NCI-H1048 (cell line): ENCODE measurements around the gene DAP3.
"Not testable (repeated sequence)": the region's sequence is repeated elsewhere in the genome, so short reads cannot be mapped to it uniquely, and the experiment has no call there.

ENCODE experiments used
- DNase-seq: peaks from one replicate; lab custom pipeline; 2025; lab: John Stamatoyannopoulos, UW

DAP3 gene

DNA sequence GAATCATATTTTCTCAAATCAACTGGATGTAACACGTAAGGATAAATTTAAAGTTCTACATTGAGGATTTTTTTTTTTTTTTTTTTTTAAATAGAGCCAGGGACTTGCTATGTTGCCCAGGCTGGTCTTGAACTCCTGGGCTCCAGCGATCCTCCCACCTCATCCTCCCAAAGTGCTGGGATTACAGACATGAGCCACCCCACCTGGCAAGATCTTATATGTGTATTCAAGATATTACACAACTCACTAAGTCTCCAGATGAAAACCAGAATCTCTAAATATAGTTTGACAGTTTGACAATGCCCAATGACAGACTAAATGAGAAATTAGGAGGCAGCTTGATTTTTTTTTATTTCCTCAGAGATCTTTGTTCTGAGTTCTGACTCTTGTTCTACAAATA is 7.1 kb upstream of the DAP3 start:
- DNase-seq = no peak

DNA sequence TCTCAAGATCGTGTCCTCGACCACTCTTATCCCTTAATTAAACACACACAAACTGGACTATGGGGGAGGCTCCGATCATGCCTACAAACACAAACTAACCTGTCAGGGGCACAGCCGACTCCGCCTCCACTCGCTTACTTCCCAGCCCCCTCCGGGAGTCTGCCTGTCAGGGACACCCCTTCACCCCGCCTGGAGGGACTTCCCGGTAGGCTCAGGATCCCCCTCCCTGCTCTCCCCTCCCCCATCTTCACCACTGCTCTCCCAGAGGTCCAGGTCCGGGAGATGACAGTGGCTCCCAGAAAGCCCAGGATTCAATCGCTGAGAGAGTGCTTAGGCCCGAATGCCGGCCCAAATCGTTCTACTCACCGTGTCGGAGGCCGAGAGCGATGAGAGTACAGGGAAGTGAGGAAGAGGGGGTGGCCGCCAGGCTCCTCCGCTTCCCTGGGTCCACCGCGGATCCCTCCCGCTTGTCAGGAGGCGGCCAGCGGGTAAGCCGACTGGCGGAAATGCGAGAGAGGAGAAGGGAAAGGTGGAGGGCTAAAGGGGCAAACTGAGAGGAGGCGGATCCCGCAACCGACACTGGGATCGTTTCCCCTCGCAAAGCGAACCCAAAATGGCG is 1.1 kb upstream of the DAP3 start:
- DNase-seq = not testable (repeated sequence)

DNA sequence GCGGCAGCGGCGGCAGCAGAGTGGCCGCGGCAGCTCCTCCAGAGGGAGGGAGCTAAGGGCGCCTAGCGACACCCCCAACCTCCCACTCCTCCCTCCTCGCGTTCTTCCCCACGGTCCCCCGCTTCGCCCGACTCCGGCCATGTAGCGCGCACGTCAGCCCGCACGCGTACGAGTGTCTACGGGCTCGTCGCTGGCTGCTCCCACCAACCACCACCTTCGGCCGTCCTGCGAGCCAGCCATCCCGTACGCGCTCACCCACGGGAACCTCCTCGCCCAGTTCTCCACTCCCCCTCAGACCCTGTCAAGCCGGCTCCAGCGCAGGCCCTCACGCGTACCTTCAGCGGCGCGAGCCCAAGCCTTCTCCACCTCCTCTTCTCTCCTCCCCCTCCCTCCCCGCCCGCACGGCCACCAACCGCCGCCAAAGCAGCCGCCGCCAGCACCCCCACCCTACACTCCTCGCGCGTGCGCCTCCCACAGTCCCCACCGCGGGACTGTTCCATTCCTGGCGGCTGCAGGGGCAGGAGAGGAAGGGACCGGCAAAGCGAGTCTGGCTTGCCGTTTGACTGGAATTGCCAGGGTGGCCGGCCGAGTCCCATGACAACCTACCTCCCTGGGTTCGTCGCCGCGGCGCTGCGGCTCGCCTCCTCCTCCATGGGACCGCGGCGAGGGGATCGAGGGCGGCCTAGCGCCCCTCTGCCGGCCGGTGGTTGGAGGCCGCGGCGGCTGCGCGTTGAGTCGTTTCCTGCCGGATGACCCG is 389 bp upstream of the DAP3 start, which contains the start of gene YY1AP1:
TSS of gene YY1AP1 (minus strand) at position 451 of the 757 bp plus-strand sequence. CDS start 8,338 bp downstream, outside the sequence.
- DNase-seq = peak; percentile 88

DNA sequence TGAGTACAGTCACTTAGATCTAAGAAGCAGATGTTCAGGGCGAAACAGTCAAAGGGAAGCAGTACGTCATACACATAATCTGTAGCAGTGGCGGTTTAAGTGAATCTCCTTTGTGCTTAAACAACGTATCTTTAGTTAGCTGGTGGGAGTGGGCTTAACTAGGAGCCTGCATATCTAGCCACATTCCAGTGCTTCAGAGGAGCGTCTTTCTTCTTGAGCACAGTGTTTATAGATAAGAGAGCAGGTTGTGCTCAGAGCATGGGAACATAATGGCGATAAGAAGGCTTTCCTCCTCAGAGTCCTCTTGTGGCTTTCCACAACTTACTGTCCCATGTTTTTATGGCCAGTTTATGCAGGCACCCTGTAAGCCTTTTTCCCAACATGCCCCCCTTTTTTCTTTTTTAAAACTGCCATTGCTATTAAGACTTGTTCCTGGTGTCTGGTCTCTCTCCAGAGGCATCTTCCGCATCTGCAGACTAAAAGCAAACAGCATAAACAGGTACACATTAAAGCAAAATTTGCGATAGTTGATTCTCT is 3.2 kb downstream of the DAP3 start:
- DNase-seq = no peak

DNA sequence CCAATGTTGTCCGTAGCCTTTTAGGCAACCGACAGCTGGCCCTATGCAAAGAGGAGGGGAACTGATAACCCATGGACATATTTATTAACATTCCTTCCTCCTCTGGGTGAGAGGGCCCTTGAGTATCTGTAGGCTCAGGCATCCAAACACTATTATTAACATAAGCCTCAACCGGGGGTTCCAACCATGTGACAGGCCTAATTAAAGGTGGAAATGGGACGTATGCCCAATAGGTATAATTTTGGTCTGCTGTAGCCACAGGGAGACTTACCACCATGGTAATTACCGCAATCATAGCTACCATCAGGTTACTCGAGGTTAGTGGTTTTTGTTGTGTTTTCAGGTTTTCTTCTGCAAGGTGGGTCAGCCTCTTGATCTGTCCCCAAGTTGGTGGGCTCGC is 5.3 kb downstream of the DAP3 start:
- DNase-seq = no peak

DNA sequence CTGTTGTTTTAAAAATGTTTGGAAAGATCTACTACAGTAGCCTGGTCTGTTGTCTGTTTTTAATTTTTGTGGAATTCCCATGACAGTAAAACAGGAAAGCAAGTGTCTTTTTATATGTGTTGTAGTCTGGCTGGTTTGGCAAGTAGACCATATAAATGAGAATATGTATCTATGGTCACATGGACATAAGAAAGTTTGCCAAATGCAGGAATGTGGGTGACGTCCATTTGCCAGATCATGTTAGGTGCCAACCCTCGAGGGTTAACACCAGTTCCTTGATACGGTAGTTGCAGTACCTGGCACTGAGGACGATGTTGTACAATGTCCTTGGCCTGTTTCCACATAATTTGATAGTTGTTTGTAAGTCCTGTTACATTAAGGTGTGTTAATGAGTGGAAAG is 6.2 kb downstream of the DAP3 start:
- no peak for DNase-seq

DNA sequence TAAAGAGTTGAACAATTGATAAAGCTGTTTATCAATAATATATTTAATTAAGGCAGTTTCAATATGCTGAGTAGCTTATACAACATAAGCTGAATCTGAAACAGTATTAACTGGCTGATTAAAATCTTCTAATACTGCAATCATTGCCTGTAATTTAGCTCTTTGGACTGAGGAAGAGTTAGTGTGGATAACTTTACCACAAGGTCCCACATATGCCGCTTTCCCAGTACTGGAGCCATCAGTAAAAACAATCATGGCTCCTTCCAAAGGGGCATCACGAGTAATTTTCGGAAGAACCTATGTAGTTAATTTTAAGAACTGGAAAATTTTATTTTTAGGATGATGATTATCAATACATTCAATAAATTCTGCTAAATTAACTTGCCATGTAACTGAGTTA is 6.7 kb downstream of the DAP3 start:
- DNase-seq = no peak

DNA sequence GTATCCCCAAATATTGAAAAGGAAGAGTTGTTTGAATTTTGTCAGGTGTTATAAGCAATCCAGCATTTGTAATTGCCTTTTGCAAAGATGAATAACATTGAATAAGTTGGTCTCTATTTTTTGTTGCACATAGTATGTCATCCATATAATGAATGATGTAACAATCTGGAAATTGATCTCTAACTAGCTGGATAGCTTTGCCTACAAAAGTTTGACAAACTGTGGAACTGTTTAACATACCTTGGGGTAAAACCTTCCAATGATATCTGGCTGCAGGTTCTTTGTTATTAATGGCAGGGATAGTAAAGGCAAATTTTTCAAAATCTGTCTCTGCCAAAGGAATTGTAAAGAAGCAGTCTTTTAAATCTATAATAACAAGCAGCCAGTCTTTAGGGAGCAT is 7.6 kb downstream of the DAP3 start:
- no peak for DNase-seq

DNA sequence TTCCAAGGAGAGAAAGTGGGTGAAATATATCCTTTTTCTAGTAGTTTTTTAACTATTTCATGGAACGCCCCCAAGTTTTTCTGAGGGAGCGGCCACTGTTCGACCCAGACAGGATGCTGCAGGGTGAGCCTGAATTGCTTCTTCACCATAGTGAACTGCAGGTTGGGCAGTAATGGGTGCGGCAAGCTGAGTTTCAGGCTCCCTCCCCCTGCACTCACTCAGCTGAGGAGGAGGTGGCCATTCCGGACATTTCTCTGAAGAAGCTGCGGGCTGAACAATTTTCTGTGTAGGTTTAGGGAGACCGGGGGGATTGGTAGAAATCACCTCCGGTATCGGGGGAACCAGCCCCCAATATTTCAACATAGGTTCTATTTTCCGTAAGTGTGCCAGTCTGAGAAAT is 8.2 kb downstream of the DAP3 start:
- DNase-seq = no peak

DNA sequence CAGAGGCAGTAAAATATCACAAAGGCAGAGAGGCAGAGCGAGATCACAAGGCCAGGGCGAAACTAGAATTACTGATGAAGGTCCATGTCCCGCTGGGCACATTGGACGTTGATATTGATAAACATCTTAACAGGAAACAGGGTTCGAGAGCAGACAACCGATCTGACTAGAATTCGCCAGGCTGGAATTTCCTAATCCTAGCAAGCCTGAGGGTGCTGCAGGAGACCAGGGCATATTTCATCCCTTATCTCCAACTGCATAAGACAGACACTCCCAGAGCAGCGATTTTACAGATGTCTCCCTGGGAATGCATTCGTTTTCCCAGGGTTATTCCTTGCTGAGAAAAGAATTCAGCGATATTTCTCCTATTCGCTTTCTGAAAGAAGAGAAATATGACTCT is 8.7 kb downstream of the DAP3 start:
- DNase-seq = not testable (repeated sequence)

DNA sequence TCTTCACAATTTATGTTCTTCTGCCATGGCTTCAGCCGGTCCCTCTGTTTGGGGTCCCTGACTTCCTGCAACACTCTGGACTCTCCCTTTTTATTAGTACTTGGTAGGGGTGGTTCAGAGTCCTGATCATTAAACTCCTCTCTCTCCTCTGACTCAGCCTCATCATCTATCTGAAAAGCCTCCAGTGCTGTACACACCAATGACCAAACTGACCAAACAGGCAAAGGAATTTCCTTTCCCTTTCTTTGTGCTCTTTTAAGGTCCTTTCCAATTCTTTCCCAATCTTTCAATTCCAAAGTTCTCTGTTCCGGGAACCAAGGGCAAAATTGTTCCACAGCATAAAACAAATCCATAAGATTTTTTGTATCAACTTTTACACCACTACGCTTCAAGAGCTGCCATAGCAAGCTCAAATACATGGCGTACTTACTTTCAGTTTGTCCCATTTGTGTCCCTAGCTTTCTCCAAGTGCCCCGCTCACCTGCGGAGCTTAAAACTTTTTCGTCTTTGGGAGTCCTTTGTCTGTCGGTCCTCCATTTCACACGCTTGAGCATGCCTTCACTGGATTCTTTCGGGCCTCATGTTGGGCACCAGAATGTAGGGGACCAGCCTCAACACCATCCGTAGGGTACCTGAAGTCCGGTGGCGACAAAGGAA is 9.6 kb downstream of the DAP3 start:
- no peak for DNase-seq

DNA sequence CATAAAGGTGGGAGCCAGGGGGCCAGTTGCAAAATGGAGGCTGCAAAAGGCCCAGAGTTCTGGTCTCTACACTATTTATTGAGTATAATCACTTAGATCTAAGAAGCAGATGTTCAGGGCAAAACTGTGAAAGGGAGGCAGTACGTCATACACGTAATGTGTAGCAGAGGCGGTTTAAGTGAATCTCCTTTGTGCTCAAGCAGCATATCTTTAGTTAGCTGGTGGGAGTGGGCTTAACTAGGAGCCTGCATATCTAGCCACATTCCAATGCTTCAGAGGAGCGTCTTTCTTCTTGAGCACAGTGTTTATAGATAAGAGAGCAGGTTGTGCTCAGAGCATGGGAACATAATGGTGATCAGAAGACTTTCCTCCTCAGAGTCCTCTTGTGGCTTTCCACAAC is 10.2 kb downstream of the DAP3 start:
- not testable (repeated sequence) for DNase-seq

DNA sequence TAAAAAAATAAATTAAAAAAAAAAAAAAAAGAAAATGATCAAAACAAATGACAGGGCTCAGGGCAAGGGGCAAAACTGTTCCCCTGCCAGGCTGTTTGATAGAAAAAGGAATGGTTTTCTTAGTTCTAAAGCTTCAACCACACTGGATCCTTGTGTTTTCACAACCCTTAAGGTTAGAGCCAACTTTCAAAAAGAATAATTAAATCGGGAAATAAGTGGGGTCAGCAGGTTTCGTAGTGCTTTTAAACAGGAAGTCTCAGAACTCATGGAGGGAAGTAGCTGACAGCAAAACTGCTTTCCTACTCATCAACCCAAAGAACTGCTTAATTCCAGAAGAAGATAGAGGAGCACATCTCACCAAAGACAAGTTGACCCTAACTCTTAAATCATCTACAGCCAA is 12.8 kb downstream of the DAP3 start:
- not testable (repeated sequence) for DNase-seq

DNA sequence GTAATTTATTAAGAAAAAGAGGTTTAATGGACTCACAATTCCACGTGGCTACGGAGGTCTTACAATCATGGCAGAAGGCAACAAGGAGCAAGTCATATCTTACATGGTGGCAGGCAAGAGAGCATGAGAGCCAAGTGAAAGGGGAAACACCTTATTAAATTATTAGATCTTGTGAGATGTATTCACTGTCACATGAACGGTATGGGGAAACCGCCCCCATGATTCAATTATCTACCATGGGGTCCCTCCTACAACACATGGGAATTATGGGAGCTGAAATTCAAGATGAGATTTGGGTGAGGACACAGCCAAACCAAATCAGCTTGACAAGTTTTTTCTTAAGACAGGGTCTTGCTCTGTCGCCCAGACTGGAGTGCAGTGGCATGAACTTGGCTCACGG is 14.3 kb downstream of the DAP3 start:
- no peak for DNase-seq

DNA sequence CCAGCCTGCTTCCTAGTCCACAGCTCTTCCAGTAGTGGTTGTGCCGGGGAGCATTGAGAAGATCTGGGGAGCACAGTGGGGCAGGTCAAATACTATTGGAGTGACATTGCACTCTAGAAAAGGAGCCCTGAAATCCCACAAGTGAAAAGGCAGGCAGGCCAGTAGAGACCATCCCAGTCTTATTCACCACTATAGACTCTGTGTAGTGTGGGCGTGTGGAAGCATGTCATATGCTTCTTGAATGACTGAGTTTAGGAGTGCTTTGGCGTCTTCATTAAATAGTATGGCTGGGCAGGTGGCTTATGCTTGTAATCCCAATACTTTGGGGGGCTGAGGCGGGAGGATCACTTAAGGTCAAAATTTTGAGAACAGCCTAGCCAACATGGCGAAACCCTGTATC is 15.5 kb downstream of the DAP3 start:
- not testable (repeated sequence) for DNase-seq

DNA sequence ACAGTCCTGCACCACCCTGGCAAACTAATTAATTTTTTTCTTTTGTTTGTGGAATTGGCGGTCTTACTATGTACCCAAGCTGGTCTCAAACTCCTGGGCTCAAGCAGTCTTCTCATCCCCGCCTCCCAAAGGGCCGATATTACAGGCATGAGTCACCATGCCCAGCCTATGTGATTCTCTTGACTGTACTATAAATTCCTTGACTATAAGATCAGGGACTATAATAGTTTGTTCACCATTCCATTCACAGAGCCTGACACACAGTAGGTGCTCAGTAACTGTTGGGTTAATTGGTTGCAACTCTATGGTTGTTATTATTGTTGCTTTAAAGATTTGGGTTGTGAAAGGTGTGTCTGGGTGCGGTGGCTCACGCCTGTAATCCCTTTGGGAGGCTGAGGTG is 17.2 kb downstream of the DAP3 start:
- no peak for DNase-seq

DNA sequence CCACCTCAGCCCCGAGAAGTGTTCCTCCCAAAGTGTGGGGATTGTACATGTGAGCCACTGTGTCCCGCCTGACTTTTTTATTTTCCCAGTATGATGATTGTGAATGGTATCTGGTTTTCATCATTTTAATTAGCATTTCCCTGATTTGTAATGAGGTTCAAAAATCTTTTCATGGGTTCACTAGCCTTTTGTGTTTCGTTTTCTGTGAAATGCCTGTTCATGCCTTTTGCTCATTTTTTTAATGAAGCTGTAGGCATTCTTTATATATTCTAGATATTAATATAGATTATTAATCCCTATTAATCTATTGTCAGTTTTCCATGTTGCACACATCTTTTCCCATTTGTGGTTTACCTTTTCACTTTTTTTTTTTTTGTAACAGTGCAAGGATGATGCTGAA is 20.5 kb downstream of the DAP3 start:
- DNase-seq = no peak

DNA sequence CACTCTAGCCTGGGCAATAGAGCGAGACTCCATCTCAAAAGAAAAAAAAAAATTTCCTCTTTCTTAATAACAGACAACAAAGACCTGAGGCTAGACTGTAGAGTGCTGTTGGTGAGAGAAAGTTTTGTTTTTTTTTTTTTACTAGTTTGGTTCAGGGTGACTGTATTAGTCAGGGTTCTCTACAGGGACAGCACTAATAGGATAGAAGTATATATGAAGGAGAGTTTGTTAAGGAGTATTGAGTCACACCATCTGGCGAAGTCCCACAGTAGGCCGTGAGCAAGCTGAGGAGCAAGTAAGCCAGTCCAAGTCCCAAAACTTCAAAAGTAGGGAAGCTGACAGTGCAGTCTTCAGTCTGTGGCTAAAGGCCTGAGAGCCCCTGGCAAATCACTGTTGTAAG is 22.6 kb downstream of the DAP3 start:
- not testable (repeated sequence) for DNase-seq

DNA sequence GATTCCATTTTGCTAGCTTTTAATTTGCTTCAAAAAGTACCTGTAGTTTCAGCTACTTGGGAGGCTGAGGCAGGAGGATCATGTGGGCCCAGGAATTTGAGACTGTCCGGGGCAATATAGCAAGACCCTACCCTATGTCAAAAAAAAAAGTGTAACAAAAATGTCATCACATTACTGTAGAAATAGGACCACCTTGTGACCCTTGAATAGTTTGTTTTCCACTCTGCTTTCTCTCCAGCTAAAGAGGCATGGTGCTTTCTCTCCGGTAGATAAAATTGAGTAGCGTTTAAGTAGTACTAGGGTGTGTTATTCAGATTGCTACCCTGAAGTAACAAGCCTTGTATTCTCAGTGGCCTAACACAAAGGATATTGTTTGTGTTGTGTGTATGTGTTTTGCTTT is 23.7 kb downstream of the DAP3 start:
- not testable (repeated sequence) for DNase-seq

DNA sequence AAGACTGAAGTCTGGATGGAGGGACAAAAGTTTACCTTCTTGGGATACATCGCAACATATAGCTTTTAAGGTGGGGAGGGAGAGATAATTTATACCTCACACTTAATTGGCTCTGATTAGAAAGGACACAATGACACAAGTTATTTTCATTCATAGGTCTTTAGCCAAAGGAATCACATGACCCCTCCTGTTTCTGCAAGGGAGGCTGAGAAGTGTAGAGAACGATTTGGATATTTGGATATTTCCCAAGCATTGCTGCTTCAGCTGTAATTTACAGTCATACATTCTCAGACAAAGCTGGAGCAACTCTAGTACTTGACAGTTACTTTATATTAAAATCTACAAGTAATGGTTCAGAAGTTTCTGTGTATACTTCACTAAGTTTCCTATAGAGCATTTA is 24.2 kb downstream of the DAP3 start:
- no peak for DNase-seq

DNA sequence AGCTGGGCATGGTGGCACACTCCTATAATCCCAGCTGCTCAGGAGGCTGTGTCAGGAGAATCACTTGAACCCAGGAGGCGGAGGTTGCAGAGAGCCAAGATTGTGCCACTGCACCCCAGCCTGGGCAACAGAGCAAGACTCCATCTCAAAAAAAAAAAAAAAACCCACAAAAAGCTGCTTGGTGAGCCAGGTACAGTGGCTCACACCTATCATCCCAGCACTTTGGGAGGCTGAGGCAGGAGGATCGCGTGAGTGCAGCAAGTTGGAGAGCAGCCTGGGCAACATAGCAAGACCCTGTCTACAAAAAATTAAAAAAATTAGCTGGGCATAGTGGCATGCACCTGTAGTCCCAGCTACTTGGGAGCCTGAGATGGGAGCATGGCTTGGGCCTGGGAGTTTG is 26.2 kb downstream of the DAP3 start:
- not testable (repeated sequence) for DNase-seq

DNA sequence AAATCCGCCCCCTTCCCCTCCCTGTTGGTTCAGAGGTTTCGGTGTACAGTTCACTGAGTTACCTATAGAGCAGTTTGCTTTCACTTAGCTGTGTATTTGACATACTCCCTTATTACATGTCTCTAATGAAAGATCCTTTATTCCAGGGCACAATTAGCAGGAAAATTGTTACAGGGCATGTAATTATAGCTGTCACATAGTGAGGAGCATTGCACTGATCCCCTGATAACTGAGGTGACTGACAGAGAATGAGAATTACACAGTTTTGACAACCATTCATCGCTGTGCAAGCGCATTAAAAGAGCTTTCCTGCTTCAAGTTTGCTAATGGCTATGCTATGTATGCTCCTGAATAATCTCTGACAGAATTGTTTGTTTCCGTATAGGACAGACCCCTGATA is 26.9 kb downstream of the DAP3 start:
- DNase-seq = no peak

DNA sequence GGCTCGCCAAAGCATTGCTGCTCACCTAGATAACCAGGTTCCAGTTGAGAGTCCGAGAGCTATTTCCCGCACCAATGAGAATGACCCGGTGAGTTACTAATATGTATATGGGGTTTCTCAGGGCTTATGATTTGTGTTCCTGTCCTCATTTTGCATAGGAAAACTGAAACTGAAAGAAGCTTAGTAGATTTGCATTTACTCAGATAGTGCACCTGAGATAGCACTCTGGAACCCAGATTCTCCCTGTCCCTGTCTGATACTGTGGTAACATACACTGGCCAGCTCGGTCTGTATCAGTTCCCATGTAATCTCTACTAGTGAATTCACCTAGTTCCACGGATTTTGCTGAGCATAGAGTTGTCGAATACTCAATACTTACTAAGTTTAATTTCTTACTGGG is 28.1 kb downstream of the DAP3 start:
- DNase-seq = no peak
